Daoy (cell line): Measurements from ENCODE around the gene MTHFS. TPM values are rescaled to one million over a fixed set of nuclear protein-coding genes. Genes with fewer than 3 reads are reported as not detected.
A peak's percentile ranks its signal among the peaks of the same experiment; 100 is the strongest.

Source experiments
- DNase-seq: peaks from one replicate; pipeline ENCODE4 v3.0.0-alpha.2; 2015; ENCODE audit warnings: low read depth
- total RNA-seq: library from RNA; depleted of rRNA; stranded (reverse); fragments of >200 nt; shearing (Covaris generic); gene quantifications from 2 replicates; pipeline ENCODE4 v1.2.3, GENCODE V29; 2014

MTHFS gene
- total RNA-seq, 1 experiment from 2014 or later = 55.0 TPM

- no peak for DNase-seq
Measured at GRCh38 chr15:79875213-79875612, 21.6 kb downstream of the MTHFS start.

GRCh38 chr15:79874242-79874641 lies 22.6 kb downstream of the MTHFS start:
- peak; percentile 13 for DNase-seq

- peak; percentile 30 for DNase-seq
Measured at GRCh38 chr15:79872358-79873017, 24.3 kb downstream of the MTHFS start.

- no peak for DNase-seq
Measured at GRCh38 chr15:79868554-79868953, 28.3 kb downstream of the MTHFS start.

GRCh38 chr15:79863886-79864285 lies 32.9 kb downstream of the MTHFS start:
- DNase-seq = peak; percentile 36

GRCh38 chr15:79862191-79862590 lies 34.6 kb downstream of the MTHFS start:
- no peak for DNase-seq

GRCh38 chr15:79860661-79861060 lies 36.2 kb downstream of the MTHFS start:
- no peak for DNase-seq

- no peak for DNase-seq
Measured at GRCh38 chr15:79858469-79858868, 38.3 kb downstream of the MTHFS start.

- DNase-seq = peak; percentile 84
Measured at GRCh38 chr15:79853492-79854328, 43.1 kb downstream of the MTHFS start.

- peak; percentile 24 for DNase-seq
Measured at GRCh38 chr15:79849789-79850188, 47.0 kb downstream of the MTHFS start.

GRCh38 chr15:79846539-79846938 lies 50.3 kb downstream of the MTHFS start:
- DNase-seq = no peak

GRCh38 chr15:79844221-79844620 lies 52.6 kb downstream of the MTHFS start:
- peak; percentile 5 for DNase-seq

GRCh38 chr15:79837846-79838245 lies 59.0 kb downstream of the MTHFS start:
- no peak for DNase-seq

GRCh38 chr15:79834495-79834894 lies 62.3 kb downstream of the MTHFS start:
- no peak for DNase-seq

- no peak for DNase-seq
Measured at GRCh38 chr15:79832367-79833120, 64.3 kb downstream of the MTHFS start.

GRCh38 chr15:79831604-79832003 lies 65.2 kb downstream of the MTHFS start:
- no peak for DNase-seq

- DNase-seq = no peak
Measured at GRCh38 chr15:79829950-79830349, 66.9 kb downstream of the MTHFS start.

- DNase-seq = no peak
Measured at GRCh38 chr15:79828447-79828846, 68.4 kb downstream of the MTHFS start.

- DNase-seq = no peak
Measured at GRCh38 chr15:79826800-79827199, 70.0 kb downstream of the MTHFS start.

GRCh38 chr15:79824136-79824701 lies 72.6 kb downstream of the MTHFS start:
- no peak for DNase-seq

- no peak for DNase-seq
Measured at GRCh38 chr15:79820820-79821219, 76.0 kb downstream of the MTHFS start.

- DNase-seq = no peak
Measured at GRCh38 chr15:79820176-79820575, 76.6 kb downstream of the MTHFS start.
